Inferior parietal cortex (tissue), 1 donor: Measurements from ENCODE around the gene ZMAT5.

Source experiments
- DNase-seq: peaks from one replicate; pipeline ENCODE4 v3.0.0-alpha.2; 2016; ENCODE audit errors: extremely low spot score

ZMAT5 gene

DNA sequence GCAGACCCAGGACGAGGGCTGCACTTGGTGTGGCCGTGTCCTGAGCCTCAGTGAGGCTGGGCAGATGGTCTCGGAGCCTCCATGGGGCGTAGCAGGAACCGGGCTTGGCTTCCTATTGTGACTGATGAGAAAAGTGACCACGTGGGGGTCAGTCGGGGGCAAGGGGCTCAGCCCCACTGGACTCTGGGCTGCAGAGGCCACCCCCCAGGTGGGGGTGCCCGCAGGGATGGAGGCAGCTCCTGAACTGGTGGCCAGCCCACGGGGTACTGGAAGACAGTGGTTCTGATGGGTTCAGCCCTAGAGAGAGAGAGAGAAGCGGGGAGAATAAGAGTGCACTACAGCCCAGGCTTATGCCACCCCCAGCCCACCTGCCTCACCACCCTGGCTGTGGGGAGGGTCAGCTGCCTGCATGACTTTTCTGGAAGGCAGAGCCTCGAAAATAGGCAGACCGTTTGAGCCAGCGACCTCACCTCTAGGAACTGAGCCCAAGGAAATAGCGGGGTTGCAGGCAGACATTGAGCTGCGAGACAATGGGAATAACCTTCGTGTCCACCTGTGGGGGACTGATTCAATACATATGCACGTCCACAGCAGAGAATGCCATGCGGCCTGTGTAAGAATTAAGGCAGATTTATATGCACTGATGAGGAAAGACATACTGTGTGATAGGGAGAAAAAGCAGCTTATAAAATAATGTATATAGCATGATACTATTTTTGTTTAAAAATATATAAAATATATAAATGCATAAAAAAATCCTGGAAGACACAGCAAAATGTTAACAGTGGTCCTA lies 35.6 kb downstream of the ZMAT5 start:
- DNase-seq = no peak

DNA sequence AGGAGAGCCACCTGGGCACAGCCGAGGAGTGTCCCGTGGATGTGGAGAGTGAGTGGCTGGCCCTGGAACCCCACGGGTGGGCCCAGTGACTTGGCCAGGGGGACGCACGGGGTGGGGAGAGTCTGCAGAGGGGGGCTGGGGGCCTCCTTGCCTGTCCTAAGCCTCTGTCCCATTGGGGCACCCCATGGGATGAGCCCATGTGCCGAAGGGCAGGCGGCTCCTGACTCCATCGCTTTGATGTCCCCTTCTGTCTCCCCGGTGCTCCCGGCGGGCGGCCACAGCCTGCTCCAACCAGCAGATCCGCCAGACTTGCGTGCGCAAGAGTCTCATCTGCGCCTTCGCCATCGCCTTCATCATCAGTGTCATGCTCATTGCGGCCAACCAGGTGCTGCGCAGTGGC lies 37.6 kb downstream of the ZMAT5 start:
- DNase-seq = no peak

DNA sequence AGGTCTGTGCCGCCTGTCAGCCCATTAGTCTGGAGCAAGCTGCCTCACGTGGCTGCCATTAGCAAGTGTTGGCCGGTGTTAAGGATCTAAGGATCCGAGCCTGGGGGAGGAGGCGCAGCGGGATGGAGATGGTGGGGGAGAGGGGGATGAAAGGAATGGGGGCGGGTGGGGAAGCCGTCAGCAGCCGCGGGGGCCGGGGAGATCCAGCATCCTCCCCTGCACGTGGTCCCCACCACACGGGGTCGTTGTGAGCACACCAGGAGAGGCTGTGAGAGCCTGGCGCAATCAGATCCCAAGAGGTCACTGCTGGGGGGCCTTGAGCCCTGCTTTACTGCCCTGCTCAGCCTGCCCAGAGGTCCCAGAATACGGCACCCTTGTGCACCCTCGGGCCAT lies 39.7 kb downstream of the ZMAT5 start:
- DNase-seq = no peak

DNA sequence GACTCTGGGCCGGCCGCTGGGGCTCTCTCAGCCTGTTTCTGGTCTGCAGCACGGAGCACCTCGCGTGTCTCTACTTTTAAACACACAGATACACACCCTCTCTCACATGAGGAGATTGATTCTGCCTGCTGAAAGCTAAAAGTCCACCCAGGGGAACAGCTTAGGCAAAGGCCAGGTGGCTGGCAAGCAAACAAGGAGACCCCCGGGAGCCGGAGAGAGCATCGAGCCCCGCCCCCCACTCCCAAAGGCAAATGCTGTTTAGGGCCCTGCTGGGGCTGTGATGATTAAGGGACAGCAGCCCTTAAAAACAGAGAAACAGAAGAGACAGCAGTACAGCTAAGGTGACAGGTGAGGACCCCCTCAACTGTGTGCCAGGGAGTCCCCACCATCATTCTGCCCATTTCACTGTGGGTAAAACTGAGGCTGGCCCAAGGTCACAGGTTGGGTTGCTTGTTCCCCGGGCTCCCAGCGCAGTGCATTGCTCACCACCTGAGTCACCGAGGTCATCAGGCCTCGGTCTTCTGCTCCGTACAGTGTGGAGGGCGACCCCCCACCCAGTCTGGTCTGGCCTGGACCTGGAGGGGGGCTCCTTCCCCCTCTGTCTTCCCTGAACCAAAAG lies 40.2 kb downstream of the ZMAT5 start:
- no peak for DNase-seq

DNA sequence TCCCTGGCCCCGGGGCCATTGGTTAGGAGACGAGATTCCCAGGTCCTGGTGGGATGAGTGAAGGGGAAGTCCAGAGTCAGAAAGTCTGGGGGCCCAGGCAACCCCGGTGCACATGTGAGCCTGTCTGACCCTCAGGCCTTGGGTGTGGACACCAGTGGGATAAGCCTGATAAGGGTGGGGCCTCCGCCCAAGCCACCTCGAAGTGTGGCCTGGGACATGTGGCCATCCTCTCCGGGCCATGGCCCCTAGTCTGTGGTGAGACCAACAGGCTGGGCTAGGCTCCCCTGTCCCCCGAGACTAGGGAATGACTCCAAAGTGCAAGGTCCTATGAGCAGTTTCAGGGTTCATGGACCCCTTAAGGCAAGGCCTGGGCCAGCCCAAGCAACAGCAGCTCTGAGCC lies 40.7 kb downstream of the ZMAT5 start:
- no peak for DNase-seq

DNA sequence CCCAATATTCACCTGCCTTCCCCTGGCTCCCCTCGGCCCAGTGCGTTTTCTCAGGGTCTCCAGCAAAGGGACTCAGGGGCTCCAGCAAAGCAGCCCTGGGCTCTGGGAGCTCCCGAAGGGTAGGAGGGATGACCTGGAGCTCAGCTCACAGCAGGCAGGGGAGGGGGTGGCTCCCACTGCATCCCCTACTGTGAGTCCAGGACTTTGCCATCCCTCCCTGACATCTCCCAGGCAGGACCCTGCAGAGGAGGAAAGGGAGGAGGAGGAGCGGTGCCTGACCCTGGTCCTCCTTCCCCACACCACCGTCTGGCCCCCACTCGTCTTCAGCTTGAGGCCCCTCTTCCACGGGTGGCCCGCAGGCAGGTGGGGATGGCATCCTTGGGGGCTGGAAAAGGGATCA lies 42.0 kb downstream of the ZMAT5 start:
- no peak for DNase-seq

DNA sequence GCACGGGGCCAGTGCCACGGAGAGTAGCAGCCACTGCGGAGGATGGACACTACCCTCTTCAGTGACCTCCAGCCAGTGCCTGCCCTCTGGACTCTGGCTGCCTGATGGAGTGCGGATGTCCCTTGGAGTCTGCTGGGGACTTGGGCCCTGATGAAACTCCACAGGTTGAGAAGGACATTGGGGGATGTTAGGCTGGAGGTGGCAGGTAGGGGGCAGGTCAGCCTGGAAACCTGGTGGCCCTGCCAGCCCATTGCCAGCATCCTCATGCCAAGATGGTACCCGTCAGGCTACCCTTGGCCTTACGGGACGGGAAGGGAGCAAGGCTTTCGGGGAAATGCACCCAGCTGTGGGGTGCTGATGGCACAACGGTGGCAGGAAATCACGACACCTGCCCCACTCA lies 43.0 kb downstream of the ZMAT5 start:
- no peak for DNase-seq

DNA sequence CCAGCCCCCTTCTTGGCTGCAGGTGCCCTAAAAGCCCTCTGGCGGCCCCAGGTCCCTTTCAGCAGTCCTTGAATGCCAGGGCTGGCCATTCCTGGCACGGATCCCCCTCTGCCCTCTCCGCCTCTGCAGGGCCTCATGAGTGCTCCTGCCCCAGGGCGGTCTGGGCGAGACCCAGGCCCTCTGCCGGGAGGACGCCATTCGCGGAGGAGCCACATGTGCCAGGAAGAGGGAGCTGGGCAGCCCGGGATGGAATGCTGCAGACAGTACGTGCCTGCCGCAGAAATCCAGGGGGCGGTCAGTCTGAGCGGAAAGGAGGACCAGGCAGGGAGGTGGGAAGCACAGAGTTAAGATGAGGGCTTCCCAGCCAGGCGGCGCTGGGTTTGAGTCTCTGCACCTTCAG lies 44.2 kb downstream of the ZMAT5 start:
- no peak for DNase-seq

DNA sequence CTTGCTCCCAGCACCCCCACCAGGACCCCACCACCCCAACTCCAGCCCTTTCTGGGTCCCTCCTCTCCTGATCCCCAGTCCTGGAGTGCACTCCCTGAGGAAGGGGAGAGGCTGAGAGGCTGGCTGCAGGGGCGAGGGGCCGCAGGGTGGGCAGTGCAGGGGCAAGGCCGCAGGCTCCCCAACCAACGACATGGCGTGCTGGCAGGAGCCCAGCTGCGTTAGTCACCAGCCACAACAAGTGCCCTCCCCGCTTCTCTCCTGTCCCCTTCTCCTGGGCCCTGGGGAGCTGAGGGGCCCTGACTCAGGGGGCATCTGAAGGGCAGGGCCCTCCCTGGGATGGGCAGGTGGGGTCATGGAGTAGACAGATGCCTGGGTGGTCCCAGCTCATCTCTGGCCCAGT lies 44.7 kb downstream of the ZMAT5 start:
- no peak for DNase-seq

DNA sequence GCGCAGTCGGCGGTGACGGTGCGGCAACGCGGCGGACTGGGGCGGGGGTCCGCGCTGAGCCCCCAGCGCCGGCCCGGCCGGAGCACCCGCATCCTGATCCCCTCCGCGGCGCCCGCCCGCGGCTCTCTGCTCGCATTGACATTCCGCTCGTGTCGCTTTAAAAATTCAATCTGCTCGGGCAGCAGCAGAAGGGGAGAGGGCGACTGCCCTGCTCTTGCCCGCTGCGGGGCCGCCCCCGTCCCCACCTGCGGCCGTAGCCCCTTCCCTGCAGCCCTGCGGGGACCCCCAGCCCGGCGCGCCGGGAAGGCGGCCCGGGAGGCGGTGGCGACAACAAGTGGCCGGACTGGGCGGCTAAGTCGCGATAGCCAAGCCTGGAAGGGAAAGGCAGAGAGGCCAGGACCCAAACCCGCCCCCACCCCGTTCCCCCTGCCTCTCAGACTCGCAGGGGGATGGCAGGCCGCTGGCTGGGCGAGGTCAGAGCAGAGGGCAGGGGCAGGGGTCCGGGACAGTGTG lies 45.9 kb downstream of the ZMAT5 start:
- DNase-seq = no peak

DNA sequence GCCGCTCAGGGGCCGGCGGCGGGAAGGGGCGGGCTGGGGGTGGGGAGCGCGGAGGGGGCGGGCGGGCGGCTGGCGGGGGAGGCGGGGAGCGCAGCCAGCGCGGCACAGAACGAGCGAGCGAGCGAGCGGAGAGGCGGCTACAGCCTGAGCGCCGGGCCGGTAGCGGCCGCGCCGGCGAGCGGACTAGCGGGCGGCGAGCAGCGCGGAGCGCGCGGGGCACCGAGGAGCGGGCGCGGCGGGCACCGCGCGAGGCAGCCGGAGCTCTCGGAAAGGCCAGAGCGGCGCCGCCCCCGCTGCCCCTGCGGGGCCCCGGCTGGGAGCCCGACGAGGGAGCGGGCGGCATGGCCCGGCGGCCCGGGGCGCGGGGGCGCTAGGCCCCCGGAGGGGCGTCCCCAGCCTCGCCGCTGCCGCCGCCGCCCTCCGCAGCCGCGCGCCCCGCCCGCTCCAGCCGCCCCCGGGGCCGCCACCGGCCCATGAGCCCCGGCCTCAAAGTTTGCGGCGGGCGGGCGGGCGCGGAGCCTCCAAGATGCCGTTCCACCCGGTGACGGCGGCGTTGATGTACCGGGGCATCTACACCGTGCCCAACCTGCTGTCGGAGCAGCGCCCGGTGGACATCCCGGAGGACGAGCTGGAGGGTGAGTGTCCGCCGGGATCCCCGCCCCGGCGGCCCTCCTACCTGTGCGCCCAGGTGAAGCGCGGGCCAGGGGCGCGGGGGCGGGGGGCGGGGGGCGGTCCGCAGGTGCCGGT lies 46.7 kb downstream of the ZMAT5 start, which contains the start of gene CABP7:
TSS of gene CABP7 (plus strand) at position 105 of the 747 bp plus-strand sequence. CDS start at position 527, 422 bp downstream.
- DNase-seq = no peak

DNA sequence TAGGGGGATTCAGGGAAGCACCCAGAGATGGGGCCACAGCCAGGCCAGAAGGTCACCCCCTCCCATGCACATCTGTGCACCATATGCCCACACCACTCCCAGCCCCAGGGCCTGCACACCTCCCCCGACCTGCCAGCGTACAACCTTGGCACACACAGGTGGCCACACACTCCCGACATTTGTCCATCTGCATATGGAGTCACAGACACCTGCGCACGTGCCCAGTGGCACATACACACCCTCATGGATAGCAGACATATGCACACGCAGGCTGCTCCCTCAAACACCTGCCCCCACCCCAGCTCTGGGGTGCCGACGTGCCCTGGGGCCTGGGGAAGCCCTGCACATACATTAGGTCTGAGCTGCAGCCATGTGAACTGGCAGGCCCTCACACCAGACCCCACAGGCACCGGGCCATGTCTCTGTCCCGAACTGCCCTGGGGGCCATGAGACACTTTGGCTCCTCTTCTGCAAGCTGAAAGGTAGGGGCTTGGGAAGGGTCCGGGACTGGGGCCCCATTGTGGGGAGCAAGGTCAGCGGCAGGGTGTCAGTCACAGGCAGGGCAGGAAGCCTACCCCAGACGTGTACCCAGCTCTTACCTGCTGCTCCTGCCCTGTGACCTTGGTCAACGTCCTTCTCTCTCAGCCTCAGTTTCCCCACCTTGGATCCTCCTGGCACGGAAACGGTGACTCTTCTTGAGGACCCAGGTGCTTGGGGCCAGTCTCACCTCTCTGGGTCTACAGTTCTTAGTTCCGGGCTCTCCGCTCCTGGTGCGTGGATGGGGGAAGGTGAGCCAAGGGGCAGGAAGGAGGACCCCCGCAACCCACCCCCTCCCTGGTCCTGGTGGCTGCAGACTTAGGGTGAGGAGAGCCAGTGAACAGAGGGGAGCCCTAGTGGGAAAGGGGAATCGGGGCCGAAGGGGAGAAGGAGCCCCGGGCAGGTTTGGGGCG lies 47.6 kb downstream of the ZMAT5 start:
- DNase-seq = no peak

DNA sequence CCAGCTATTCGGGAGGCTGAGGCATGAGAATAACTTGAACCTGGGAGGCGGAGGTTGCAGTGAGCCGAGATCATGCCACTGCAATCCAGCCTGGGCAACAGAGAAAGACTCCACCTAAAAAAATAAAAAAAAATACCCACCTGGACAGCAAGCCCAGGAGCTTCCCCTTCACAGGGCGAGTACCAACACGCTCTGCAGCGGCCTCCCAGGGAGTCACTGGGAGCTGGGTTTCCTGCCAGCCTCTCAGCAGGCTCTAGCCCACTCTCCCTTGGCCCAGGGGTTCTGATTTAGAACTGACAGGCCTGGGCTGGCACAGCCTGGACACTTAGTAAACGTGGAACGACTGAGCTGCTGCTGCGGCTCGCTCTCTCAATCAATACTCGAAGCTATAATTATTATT lies 49.0 kb downstream of the ZMAT5 start:
- no peak for DNase-seq

DNA sequence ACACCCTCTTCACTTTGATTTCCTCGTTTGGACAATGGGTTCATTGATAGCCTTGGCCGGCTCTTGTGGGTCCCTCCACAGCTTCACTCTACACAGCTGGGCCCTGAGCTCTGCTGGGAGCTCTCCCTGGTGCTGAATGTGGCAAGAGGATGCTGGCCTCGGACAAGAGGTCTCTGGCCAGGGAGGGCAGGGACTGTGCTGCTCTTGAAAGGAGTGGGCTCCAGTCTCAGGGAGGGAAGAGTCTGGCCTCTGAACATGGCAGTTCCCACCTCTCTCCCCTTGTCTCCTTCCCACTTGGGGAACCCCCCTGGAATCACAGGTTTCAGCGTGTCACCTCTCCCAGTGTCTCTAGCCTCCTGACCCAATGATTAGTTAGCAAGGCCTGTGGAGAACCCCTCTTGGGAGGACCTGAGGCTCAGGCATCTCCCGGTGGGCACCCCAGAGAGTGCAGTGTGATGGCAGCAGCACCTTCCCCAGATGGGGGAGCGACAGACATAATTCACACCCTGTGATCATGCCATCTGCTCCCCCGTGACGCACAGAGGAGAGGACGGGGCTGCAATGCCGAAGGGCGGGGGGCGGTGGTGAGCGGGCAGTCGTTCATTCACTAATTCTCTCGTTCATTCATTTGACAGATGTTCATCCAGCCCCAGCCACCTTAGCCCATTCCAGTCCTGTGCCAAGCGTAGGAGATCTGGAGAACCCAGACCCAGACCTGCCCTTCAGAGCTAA lies 49.8 kb downstream of the ZMAT5 start:
- peak; percentile 80 for DNase-seq

DNA sequence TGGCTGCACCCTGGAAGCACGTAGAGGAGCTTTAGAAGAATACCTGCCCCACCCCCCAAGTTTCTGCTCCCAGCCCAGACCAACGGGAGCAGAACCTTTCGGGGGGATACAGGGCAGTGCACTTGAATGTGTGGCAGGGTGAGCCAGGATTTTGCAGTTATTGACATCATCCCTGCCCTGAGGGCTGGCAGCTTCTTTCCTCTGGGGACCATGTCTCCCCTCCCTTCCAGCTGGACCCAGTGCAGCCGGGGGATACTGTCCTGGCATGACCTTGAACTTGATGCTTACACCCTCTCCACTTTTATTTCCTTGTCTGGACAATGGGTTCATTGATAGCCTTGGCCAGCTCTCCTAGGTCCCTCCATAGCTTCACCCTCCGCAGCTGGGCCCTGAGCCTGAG lies 51.1 kb downstream of the ZMAT5 start:
- no peak for DNase-seq

DNA sequence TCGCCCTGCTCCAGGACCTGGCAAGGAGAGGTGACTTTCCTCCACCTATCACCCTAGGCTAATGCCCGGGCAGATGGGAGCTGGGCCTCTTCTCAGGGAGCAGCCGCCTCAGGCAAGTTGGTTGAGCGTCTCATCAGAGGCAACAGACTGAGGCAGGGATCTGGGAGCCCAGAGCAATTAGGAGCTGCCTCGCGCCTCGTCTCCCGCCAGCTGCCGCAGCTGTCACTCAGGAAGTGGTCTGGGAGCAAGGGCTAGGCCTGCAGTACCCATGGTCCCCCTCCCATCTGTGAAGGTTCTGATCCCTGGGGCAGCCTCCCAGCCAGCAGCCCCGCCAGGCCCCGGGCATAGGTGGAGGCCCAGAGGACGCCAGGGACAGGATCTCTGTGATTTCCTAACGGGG lies 51.6 kb downstream of the ZMAT5 start:
- no peak for DNase-seq

DNA sequence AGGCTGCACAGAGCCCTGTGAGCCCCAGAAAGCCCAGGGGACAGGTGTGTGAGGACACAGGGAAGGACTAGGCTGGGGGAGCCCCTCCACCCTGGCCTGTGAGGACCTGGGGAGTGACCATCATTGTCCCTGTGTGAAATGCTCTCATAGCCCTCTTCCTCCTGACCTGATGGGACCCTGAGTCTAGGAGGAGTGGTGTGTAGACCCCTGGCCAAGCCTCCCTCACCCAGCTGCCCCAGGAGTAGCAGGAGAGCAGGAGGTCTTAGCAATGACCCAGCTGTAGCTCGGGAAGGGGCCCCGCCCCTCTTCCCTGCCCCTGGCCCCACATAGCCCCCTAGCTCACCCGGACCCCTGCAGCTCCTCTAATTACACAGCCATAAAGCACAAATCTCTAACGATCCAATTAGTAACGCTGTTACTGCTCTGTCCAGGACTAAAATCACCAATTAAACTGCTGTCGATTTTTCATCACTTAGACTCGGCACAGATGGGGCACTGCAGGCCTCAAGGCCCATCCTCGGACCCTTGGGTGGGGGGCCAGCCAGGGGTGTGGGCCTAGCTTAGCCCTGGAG lies 53.6 kb downstream of the ZMAT5 start:
- DNase-seq = no peak

DNA sequence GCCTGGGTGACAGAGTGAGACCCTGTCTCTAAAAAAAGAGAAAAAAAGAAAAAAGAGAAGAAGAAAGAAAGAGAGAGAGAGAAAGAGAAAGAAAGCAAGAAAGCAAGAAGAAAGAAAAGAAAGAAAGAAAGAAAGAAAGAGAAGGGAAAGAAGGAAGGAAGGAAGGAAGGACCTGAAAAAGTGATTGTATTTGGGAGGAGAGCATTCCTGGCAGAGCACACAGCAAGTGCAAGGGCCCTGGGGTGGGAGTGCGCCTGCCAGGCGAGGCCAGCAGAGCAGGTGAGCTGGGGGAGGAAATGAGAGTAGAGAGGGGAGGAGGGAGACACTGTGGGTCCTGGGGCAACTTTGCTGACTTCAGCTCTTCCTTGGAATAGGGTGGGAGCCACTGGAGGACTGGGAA lies 54.7 kb downstream of the ZMAT5 start:
- DNase-seq = no peak

DNA sequence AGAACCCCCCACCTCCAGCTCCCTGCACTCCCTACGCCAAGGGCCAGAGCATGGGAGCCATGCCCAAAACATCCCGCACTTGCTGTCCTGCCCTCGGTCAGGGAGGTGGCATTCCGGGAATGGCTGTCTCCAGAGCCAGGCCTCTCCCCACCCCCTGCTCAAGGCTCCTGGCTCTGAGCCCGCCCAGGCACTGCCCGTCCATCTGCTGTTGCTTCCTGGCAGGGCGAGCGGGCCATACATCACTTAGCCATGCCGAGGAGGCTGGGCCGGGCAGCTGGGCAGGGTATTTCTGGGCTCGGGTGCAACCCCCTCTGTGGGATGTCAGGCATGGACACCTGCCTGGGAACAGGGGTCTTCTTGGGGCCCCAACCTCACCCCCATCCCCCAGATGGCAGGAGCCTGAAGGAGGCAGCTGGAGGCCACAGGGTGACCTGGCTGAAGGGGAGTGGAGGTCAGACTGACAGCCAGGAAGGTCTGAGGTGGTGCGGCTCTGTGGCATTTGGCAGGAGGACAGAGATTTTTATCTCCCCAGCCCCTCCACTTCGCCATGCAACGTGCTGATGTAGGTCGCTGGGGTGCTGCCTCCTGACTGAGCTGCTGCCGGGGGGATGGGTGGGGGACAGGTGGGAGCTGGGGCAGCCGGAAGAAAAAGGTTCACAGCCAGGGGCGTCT lies 55.7 kb downstream of the ZMAT5 start:
- DNase-seq = no peak

DNA sequence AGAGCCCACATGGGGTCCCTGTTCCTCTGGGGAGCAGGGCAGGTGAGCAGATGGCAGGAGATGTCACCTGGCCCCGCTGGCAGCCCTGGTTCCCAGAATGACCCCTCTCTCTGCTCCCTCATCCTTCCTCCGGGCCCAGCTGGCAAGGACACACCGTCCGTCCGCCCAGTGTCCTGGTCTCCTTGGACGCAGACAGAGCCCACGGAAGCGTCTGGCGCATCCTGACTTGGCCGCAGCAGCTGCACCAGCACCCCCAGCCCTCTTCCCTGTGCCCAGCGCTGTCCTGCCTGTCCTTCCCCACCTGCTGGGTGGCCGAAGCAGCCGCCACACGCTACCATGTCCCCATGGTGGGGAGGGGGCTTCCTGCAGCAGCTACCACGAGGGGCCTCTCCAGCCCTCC lies 56.6 kb downstream of the ZMAT5 start:
- no peak for DNase-seq
